ENCODE measurements around the gene RND3.

- TF ChIP-seq, protein P1, sequence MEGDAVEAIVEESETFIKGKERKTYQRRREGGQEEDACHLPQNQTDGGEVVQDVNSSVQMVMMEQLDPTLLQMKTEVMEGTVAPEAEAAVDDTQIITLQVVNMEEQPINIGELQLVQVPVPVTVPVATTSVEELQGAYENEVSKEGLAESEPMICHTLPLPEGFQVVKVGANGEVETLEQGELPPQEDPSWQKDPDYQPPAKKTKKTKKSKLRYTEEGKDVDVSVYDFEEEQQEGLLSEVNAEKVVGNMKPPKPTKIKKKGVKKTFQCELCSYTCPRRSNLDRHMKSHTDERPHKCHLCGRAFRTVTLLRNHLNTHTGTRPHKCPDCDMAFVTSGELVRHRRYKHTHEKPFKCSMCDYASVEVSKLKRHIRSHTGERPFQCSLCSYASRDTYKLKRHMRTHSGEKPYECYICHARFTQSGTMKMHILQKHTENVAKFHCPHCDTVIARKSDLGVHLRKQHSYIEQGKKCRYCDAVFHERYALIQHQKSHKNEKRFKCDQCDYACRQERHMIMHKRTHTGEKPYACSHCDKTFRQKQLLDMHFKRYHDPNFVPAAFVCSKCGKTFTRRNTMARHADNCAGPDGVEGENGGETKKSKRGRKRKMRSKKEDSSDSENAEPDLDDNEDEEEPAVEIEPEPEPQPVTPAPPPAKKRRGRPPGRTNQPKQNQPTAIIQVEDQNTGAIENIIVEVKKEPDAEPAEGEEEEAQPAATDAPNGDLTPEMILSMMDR (IDR thresholded peaks at IDR 0.05; ENCODE audit: low read depth, low read length): no peak
- TF ChIP-seq MAX (IDR thresholded peaks at IDR 0.05; ENCODE audit: low read depth, low read length): no peak
Observed at GRCh38 chr2:150526006-150526405, 38.5 kb upstream of the RND3 start.
